Suprapubic skin (tissue), 4 donors: ENCODE measurements around the gene FYB2.

Experiments used
- EP300 ChIP-seq: sonication (generic); formaldehyde crosslinking; IDR thresholded peaks from one replicate; pipeline ENCODE4 v1.6.1; 2017; ENCODE audit warnings: antibody characterized with exemption
- POLR2A ChIP-seq, 2 donors: fragments of 450-650 bp; IDR thresholded peaks; one replicate each; pipeline ENCODE4 v1.6.1; 2017; ENCODE audit warnings: antibody characterized with exemption in 2 of 2, mild to moderate bottlenecking in 2 of 2, moderate library complexity in 2 of 2
- POLR2AphosphoS5 ChIP-seq, 3 donors: sonication (generic); formaldehyde crosslinking; IDR thresholded peaks; one replicate each; pipeline ENCODE4 v1.6.1; 2017; ENCODE audit warnings: antibody characterized with exemption in 3 of 3
- TF ChIP-seq, protein P1 (sequence below), 2 donors: fragments of 200-600 bp in 1 of 2; fragments of 450-650 bp in 1 of 2; sonication (generic) in 1 of 2; IDR thresholded peaks; one replicate each; pipeline ENCODE4 v1.5.1; 2016 to 2019; ENCODE audit warnings: antibody characterized with exemption in 2 of 2, mild to moderate bottlenecking in 1 of 2, moderate library complexity in 1 of 2

DNA sequence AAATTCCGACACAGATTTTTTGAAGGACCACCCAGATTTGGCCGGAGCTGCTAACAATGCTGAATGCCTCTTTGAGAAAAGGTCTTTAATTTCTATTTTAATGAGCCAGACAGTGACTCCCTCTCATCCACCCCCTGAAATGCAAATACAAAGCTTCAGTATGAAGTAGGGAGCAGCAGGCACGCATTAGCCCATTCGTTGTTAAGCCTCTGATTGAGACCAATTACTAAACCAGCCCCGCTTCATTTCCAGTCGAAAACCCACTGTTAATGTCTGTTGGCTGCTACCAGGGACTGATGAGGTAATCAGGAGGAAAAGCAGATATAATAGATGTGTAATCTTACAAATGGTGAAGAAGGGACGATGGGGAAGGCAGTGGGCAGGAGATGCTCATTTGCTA is 30.5 kb upstream of the FYB2 start:
- TF ChIP-seq, protein P1, sequence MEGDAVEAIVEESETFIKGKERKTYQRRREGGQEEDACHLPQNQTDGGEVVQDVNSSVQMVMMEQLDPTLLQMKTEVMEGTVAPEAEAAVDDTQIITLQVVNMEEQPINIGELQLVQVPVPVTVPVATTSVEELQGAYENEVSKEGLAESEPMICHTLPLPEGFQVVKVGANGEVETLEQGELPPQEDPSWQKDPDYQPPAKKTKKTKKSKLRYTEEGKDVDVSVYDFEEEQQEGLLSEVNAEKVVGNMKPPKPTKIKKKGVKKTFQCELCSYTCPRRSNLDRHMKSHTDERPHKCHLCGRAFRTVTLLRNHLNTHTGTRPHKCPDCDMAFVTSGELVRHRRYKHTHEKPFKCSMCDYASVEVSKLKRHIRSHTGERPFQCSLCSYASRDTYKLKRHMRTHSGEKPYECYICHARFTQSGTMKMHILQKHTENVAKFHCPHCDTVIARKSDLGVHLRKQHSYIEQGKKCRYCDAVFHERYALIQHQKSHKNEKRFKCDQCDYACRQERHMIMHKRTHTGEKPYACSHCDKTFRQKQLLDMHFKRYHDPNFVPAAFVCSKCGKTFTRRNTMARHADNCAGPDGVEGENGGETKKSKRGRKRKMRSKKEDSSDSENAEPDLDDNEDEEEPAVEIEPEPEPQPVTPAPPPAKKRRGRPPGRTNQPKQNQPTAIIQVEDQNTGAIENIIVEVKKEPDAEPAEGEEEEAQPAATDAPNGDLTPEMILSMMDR (IDR thresholded peaks at IDR 0.05): no peak
- TF ChIP-seq EP300 (no peak), POLR2A (IDR thresholded peaks at IDR 0.05) (no peak), POLR2AphosphoS5 (IDR thresholded peaks at IDR 0.05) (no peak)
